ENCODE results near the gene CARD11.

CARD11 gene

DNA sequence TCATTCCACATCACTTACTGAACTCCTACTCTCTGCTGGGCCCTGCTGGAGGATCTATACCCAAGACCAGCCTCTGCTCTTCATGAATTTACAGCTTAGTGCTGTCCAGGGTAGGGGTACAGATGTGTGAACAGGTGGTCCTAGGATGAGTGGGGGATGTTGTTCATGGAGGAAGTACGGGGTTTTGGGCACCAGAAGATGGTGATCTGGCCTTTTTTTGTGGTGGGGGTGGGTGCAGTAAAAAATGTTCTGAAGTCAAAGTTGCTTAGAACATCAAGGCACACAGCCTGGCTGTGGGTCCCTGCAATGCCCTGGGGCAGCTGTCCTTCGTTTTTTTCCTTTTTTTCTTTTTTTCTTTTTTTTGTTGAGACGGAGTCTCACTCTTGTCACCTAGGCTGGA, 165.4 kb downstream of the CARD11 start:
- Mint-ChIP-seq H3K27ac (no peak overlapping the region), H3K4me3 (no peak overlapping the region), H3K9me3 (no peaks in the 10 kb centered on the region), H3K4me1 (peaks cover 20% of the 10 kb centered on the region), H3K36me3 (no peaks in the 10 kb centered on the region)
- DNase-seq (ENCODE audit: low spot score in 2 of 2) (no peak), ATAC-seq (no peak)

- Mint-ChIP-seq H3K9me3 (no peaks in the 10 kb centered on the region), H3K4me1 (peaks cover 20% of the 10 kb centered on the region), H3K27ac (peak overlapping the region; percentile 68), H3K4me3 (no peak overlapping the region), H3K36me3 (no peaks in the 10 kb centered on the region)
- ATAC-seq (no peak), DNase-seq (ENCODE audit: low spot score in 2 of 2) (no peak)
These were observed 167.5 kb downstream of the CARD11 start for GRCh38 chr7:2876031-2876731.

DNA sequence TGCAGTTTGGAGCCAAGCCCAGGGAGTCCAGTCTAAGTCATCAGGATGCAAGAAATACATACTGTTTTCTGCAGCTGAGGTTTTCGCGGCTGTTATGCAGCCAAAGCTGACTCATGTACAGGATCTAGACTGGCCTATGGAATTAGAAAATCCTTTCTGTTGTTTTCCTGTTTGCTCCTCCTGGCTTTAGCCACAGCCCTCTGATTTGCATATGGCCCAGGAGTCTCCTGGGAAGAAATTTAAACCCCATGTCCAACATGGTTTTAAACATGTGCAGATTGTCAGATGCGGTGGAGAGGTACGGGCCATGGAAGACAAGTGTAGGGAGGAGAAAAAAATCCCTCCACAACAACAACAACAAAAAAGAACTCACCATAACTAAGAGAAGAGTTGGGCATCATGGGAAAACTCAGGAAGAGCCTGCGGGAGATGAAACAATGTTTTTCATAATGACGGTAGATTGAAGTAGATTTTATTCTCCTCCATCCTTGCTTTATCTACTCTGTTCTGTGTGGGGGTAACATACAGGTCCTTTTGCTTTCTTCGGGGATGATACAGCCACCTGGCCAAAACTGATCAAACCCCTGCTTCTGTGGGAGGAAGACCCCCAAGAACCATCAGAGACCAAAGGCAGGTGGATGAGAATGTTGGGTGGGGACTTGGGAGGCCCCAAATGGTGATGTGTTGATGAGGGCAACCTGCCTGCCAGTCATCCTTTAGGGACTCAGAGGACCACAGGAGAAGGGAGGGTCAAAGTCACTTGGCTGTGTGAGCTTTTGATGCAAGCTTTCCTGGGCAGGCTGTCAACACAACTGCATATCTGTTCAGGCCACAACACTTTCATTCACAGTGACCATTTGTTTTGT, 169.7 kb downstream of the CARD11 start:
- no peaks in the 10 kb centered on the region for H3K36me3 Mint-ChIP-seq
- no peak overlapping the region for H3K4me3 Mint-ChIP-seq
- H3K9me3 Mint-ChIP-seq = no peaks in the 10 kb centered on the region
- peaks cover 27% of the 10 kb centered on the region for H3K4me1 Mint-ChIP-seq
- DNase-seq (ENCODE audit: low spot score in 2 of 2) (no peak), ATAC-seq (peak; percentile 29)
- H3K27ac Mint-ChIP-seq = peak overlapping the region; percentile 72

GRCh38 chr7:2873146-2873545, 170.5 kb downstream of the CARD11 start:
- Mint-ChIP-seq H3K36me3 (no peaks in the 10 kb centered on the region), H3K4me3 (no peak overlapping the region), H3K9me3 (no peaks in the 10 kb centered on the region), H3K27ac (peak overlapping the region; percentile 72), H3K4me1 (peaks cover 20% of the 10 kb centered on the region)
- DNase-seq (ENCODE audit: low spot score in 2 of 2) = no peak
- ATAC-seq = no peak

GRCh38 chr7:2872296-2872874, 171.3 kb downstream of the CARD11 start:
- no peak for ATAC-seq
- Mint-ChIP-seq H3K27ac (no peak overlapping the region), H3K4me3 (no peak overlapping the region), H3K36me3 (no peaks in the 10 kb centered on the region), H3K4me1 (peaks cover 18% of the 10 kb centered on the region), H3K9me3 (no peaks in the 10 kb centered on the region)
- no peak for DNase-seq (ENCODE audit: low spot score in 2 of 2)

DNA sequence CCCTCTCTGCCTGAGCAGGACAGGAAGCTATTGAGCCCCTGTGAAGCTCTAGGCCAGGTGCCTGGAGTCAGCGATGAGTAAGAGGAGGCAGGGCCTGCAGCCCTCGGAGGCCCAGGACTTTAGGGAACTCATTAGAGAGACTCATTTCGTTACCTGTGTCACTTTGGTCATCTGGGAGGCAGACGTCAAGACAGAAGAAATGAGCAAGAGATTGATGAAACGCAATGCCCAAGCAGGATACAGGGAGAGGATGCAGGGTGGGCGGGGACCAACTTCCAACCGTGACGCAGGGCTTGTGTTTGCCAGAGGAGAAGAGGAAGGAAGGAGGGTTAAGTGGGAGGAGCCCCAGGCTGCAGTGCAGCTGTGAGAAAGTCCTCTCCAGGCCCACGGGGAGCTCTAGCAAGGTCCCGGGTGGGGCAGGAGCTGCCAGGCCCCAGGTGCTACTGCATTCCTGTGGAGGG, 173.2 kb downstream of the CARD11 start:
- Mint-ChIP-seq H3K9me3 (no peaks in the 10 kb centered on the region), H3K27ac (peak overlapping the region; percentile 46), H3K36me3 (no peaks in the 10 kb centered on the region), H3K4me1 (peaks cover 18% of the 10 kb centered on the region), H3K4me3 (peak overlapping the region; percentile 18)
- peak; percentile 85 for ATAC-seq
- no peak for DNase-seq (ENCODE audit: low spot score in 2 of 2)

DNA sequence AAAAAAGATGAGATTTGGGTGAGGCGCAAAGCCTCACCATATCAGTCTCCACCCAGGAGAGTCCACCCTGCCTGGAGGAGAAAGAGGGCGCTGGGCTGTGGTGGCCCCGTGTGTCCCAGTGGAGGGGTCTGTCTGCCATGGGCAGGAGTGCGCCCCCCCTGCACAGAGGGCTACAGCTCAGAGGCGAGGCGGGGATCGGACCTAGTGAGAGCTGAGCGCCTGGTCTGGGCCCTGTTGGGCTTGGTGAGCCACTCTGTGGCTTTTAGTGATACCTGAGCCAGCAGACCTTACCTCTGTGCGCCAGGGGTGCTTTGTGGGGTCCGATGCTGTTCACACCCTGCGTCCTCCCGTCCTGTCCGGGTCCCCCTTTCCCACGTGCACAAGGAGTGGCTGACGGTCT, 173.7 kb downstream of the CARD11 start:
- H3K9me3 Mint-ChIP-seq = no peaks in the 10 kb centered on the region
- H3K36me3 Mint-ChIP-seq = peaks cover 2% of the 10 kb centered on the region
- ATAC-seq (no peak), DNase-seq (ENCODE audit: low spot score in 2 of 2) (no peak)
- peak overlapping the region; percentile 18 for H3K4me3 Mint-ChIP-seq
- H3K27ac Mint-ChIP-seq = peak overlapping the region; percentile 46
- H3K4me1 Mint-ChIP-seq = peaks cover 20% of the 10 kb centered on the region

GRCh38 chr7:2866601-2867000, 177.1 kb downstream of the CARD11 start:
- H3K4me3 Mint-ChIP-seq = no peak overlapping the region
- H3K36me3 Mint-ChIP-seq = peaks cover 17% of the 10 kb centered on the region
- peaks cover 40% of the 10 kb centered on the region for H3K4me1 Mint-ChIP-seq
- ATAC-seq (no peak), DNase-seq (ENCODE audit: low spot score in 2 of 2) (no peak)
- no peak overlapping the region for H3K27ac Mint-ChIP-seq
- no peaks in the 10 kb centered on the region for H3K9me3 Mint-ChIP-seq

DNA sequence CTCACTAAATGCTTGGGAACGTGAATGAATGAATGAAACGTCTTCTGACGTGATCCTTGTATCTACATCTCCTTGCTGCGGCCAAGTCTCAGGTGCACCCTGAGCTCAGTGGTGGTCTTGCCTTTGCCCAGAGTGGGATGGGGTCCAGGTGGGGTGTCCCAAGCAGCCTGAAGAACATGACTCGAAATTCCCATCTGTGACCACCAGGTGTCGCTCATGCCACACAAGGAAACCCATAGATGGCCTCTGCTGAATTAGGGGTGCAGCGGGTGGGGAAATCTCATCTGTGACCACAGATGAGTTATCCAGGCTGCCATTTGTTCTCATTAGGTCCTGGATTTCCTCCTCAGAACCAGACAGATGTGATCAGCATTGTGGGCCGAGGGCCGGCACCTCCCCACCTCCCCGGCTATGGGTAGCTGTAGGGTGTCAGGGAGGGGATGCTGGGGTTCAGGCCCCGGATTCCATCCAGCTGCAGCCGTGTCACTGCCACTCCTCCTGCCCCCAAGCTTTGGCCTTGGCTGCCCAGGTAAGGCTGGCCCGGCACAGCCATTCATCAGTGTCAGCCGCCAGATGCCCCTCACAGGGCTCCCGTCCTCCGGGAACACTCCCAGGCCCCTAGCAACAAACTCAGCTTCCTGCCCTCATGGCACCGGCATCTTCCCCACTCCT, 178.5 kb downstream of the CARD11 start:
- Mint-ChIP-seq H3K4me1 (peaks cover 31% of the 10 kb centered on the region), H3K27ac (peak overlapping the region; percentile 66), H3K36me3 (peaks cover 17% of the 10 kb centered on the region), H3K9me3 (no peaks in the 10 kb centered on the region), H3K4me3 (peak overlapping the region; percentile 30)
- DNase-seq (ENCODE audit: low spot score in 2 of 2) (peak; percentile 59 to 88), ATAC-seq (no peak)

- H3K9me3 Mint-ChIP-seq = no peaks in the 10 kb centered on the region
- peaks cover 17% of the 10 kb centered on the region for H3K36me3 Mint-ChIP-seq
- no peak for DNase-seq (ENCODE audit: low spot score in 2 of 2)
- H3K4me1 Mint-ChIP-seq = peaks cover 29% of the 10 kb centered on the region
- H3K27ac Mint-ChIP-seq = peak overlapping the region; percentile 88
- peak overlapping the region; percentile 70 for H3K4me3 Mint-ChIP-seq
- no peak for ATAC-seq
These were observed 179.3 kb downstream of the CARD11 start for GRCh38 chr7:2864204-2864985.

DNA sequence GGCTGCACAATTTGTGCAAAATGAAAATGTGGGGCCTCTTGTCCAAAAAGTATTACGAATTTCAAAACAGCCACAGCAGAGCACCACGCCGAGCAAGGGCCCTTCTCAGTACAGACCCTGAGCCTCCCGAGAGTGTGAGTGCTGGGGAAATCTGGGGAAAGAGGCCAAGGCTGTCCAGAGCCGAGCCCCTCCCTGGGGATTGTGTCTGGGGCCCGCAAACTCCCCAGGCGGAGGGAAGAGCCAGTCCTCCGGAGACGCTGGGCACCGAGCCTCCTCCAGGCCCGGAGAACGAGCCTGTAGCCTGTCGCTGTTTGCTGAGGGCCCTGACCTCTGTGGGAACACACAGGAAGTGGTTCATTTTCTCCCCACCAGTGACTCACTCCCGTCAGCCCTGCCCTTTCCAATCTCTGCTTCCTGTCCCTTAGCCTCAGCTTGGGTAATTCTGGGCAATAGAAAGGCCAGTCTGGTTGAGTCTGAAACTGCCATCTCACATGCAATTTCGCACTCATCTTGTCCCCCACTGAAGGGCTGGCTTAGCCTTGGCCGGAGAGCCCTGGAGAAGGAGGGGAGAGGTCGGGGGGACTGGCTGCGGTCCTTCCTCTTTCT, 180.1 kb downstream of the CARD11 start:
- peaks cover 29% of the 10 kb centered on the region for H3K4me1 Mint-ChIP-seq

DNA sequence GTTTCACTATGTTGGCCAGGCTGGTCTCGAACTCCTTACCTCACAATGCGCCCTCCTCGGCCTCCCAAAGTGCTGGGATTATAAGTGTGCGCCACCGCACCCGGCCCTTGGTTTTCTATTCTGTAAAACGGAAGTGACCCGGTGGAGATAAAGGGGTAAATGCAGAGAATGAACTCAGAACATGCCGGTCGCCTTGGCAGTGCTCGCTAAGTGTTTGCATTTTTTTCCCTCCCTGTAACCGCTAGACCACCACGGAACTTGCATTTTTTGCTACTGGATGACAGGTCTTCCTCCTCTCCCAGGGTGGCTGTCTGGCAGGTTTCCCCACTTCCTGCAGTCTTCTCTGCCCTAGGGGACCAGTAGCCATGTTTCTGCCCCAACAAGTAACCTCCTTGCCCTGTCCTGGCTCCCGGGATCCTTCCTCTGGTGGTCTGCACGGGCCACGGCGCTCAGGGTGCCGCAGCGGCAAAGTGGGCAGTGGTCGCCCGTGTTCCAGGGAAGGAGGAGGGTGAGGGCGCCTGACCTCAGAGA, 180.8 kb downstream of the CARD11 start:
- H3K4me3 Mint-ChIP-seq = peak overlapping the region; percentile 70
- H3K9me3 Mint-ChIP-seq = no peaks in the 10 kb centered on the region
- peak; percentile 21 to 67 for DNase-seq (ENCODE audit: low spot score in 2 of 2)
- H3K27ac Mint-ChIP-seq = peak overlapping the region; percentile 88
- H3K4me1 Mint-ChIP-seq = peaks cover 29% of the 10 kb centered on the region
- H3K36me3 Mint-ChIP-seq = peaks cover 17% of the 10 kb centered on the region
- ATAC-seq = peak; percentile 49

More for the DNA sequence above, 180.1 kb downstream of the CARD11 start:
- peak; percentile 97 for ATAC-seq
- H3K27ac Mint-ChIP-seq = peak overlapping the region; percentile 88
- H3K4me3 Mint-ChIP-seq = peak overlapping the region; percentile 70
- H3K36me3 Mint-ChIP-seq = peaks cover 17% of the 10 kb centered on the region
- H3K9me3 Mint-ChIP-seq = no peaks in the 10 kb centered on the region
- peak; percentile 65 to 92 for DNase-seq (ENCODE audit: low spot score in 2 of 2)

DNA sequence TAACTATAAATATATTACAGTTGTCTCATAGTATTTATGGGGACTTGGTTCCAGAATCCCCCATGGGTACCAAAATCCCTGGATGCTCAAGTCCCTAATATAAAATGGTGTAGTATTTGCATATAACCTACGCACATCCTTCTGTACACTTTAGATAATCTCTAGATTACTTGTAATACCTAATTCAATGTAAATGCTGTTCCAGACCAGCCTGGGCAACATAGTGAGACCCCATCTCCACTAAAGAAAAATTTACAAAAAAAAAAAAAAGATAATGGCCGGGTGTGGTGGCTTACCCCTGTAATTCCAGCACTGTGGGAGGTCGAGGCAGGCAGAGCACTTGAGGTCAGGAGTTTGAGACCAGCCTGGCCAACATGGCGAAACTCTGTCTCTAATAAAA, 182.2 kb downstream of the CARD11 start:
- ATAC-seq (no peak), DNase-seq (ENCODE audit: low spot score in 2 of 2) (no peak)
- H3K27ac Mint-ChIP-seq = no peak overlapping the region
- peaks cover 29% of the 10 kb centered on the region for H3K4me1 Mint-ChIP-seq
- H3K4me3 Mint-ChIP-seq = no peak overlapping the region
- H3K9me3 Mint-ChIP-seq = no peaks in the 10 kb centered on the region
- H3K36me3 Mint-ChIP-seq = peaks cover 17% of the 10 kb centered on the region

- ATAC-seq = no peak
- Mint-ChIP-seq H3K4me1 (peaks cover 29% of the 10 kb centered on the region), H3K9me3 (no peaks in the 10 kb centered on the region), H3K36me3 (peaks cover 17% of the 10 kb centered on the region), H3K4me3 (no peak overlapping the region), H3K27ac (peak overlapping the region; percentile 60)
- DNase-seq (ENCODE audit: low spot score in 2 of 2) = no peak
These were observed 183.0 kb downstream of the CARD11 start for GRCh38 chr7:2860627-2861133.

Data from stimulated activated effector memory CD8-positive, alpha-beta T cell treated with anti-CD3 and anti-CD28 coated beads, Interleukin-12 subunit alpha, Interleukin-12 subunit beta, amount 100 ng/mL, for 72 hours (primary cell).